B cell (primary cell): ENCODE results near the gene PADI4. TPM values are rescaled to one million over a fixed set of nuclear protein-coding genes. Genes with fewer than 3 reads are reported as not detected.
"Not testable (repeated sequence)": the region's sequence is repeated elsewhere in the genome, so short reads cannot be mapped to it uniquely, and the experiment has no call there.

Experiments
- ATAC-seq: fragments of 200-7000 bp; cut with Tn5 transposase; one replicate; pipeline ENCODE4 v1.10.0; 2021; ENCODE audit warnings: low read depth, mild to moderate bottlenecking, moderate number of reproducible peaks, moderate library complexity
- CTCF ChIA-PET: fragments of 350-600 bp; sonication (Branson Sonifier 250); formaldehyde crosslinking; loops from one replicate; lab custom pipeline; 2021; ENCODE audit warnings: antibody characterized with exemption, inconsistent platforms; lab: Charles Lee
- POLR2A ChIA-PET: fragments of 350-600 bp; sonication (Branson Sonifier 250); formaldehyde crosslinking; loops from one replicate; lab custom pipeline; 2021; ENCODE audit warnings: antibody characterized with exemption; lab: Charles Lee
- DNase-seq: peaks from one replicate; pipeline ENCODE4 v3.0.0; 2013
- H2AFZ ChIP-seq: 2 replicates; pipeline ENCODE4 v1.6.1; 2012; ENCODE audit warnings: mild to moderate bottlenecking, low read depth, low read length; ENCODE audit not compliant: insufficient read depth, poor library complexity, severe bottlenecking
- H3K27ac ChIP-seq, 2 donors: 1 replicate in 1 of 2; 2 replicates in 1 of 2; pipeline ENCODE4 v1.5.1; 2012 to 2013; ENCODE audit warnings: low read length in 2 of 2, mild to moderate bottlenecking in 2 of 2, moderate library complexity in 1 of 2
- H3K27me3 ChIP-seq, 4 experiments: fragments of 200-600 bp in 1 of 4; sonication (generic) in 1 of 4; replicated peaks in 1 of 4; 1 replicate in 2 of 4; 2 replicates in 2 of 4; pipeline versions ENCODE4 v1.6.1 to v1.7.0; 2013 to 2016; ENCODE audit warnings: low read length in 3 of 4, mild to moderate bottlenecking in 2 of 4, mixed read lengths in 1 of 4, moderate library complexity in 1 of 4; ENCODE audit not compliant: insufficient read depth in 4 of 4, control insufficient read depth in 3 of 4; ENCODE audit errors: control extremely low read depth in 1 of 4
- H3K36me3 ChIP-seq, 2 experiments: replicated peaks in 1 of 2; 1 replicate in 1 of 2; 2 replicates in 1 of 2; pipeline versions ENCODE4 v1.6.1 to v1.7.1; 2013; ENCODE audit warnings: low read length in 1 of 2; ENCODE audit not compliant: insufficient read depth in 2 of 2, control insufficient read depth in 1 of 2; ENCODE audit errors: control extremely low read depth in 1 of 2, extremely low read depth in 1 of 2
- H3K4me1 ChIP-seq, 2 donors: fragments of 200-600 bp in 1 of 2; sonication (generic) in 1 of 2; 1 replicate in 1 of 2; 2 replicates in 1 of 2; pipeline versions ENCODE4 v1.5.1 to v1.6.1; 2013 to 2017; ENCODE audit warnings: low read length in 2 of 2; ENCODE audit not compliant: control insufficient read depth in 2 of 2, insufficient read depth in 2 of 2
- H3K4me2 ChIP-seq: replicated peaks from 2 replicates; pipeline ENCODE3; 2012; ENCODE audit warnings: mild to moderate bottlenecking, low read depth, low read length; ENCODE audit not compliant: poor library complexity, severe bottlenecking
- H3K4me3 ChIP-seq, 5 experiments: fragments of 200-600 bp in 1 of 5; sonication (generic) in 1 of 5; 1 replicate in 3 of 5; 2 replicates in 2 of 5; pipeline versions ENCODE4 v1.5.1 to v1.7.0; 2011 to 2016; ENCODE audit warnings: low read length in 4 of 5, mild to moderate bottlenecking in 4 of 5, low read depth in 2 of 5, control low read depth in 1 of 5, moderate library complexity in 1 of 5; ENCODE audit not compliant: insufficient read depth in 1 of 5; ENCODE audit errors: control extremely low read depth in 1 of 5, extremely low read depth in 1 of 5
- H3K79me2 ChIP-seq: fragments of 200-600 bp; sonication (generic); one replicate; pipeline ENCODE4 v1.6.0; 2016; ENCODE audit warnings: low read length; ENCODE audit not compliant: control insufficient read depth, insufficient read depth
- H3K9ac ChIP-seq: fragments of 200-600 bp; sonication (generic); 2 replicates; pipeline ENCODE4 v1.6.1; 2017; ENCODE audit warnings: mild to moderate bottlenecking, low read length, moderate library complexity
- H3K9me3 ChIP-seq, 3 donors: one replicate each; pipeline versions ENCODE4 v1.6.1 to v1.7.1; 2013; ENCODE audit warnings: low read length in 2 of 3; ENCODE audit not compliant: control insufficient read depth in 2 of 3, insufficient read depth in 1 of 3; ENCODE audit errors: control extremely low read depth in 1 of 3
- H4K20me1 ChIP-seq: 2 replicates; pipeline ENCODE4 v1.6.0; 2012; ENCODE audit warnings: mild to moderate bottlenecking, low read length; ENCODE audit not compliant: insufficient read depth, control insufficient read depth, poor library complexity, severe bottlenecking
- H3K27ac Mint-ChIP-seq: one replicate; pipeline ENCODE4 v1.8.0; 2021; ENCODE audit warnings: mixed read lengths
- H3K27me3 Mint-ChIP-seq: one replicate; pipeline ENCODE4 v1.8.0; 2021; ENCODE audit warnings: mixed read lengths
- H3K4me1 Mint-ChIP-seq: one replicate; pipeline ENCODE4 v1.8.0; 2021; ENCODE audit warnings: mixed read lengths
- H3K4me3 Mint-ChIP-seq: one replicate; pipeline ENCODE4 v1.8.0; 2021; ENCODE audit warnings: mixed read lengths
- H3K9me3 Mint-ChIP-seq: one replicate; pipeline ENCODE4 v1.8.0; 2022; ENCODE audit warnings: mixed read lengths; ENCODE audit not compliant: insufficient read depth
- EZH2 ChIP-seq: IDR thresholded peaks from 2 replicates; pipeline ENCODE4 v1.6.1; 2012; ENCODE audit warnings: borderline replicate concordance, low read depth, mild to moderate bottlenecking, moderate library complexity, low read length; ENCODE audit not compliant: insufficient read depth, poor library complexity, severe bottlenecking
- WGBS: methylation state at CpG from one replicate; pipeline ENCODE4 v1.1.5; 2013; ENCODE audit warnings: missing lambda C conversion rate; ENCODE audit not compliant: insufficient coverage; 5-methylcytosine and 5-hydroxymethylcytosine counted together
- intact Hi-C: fragments of 100-400 bp; cut with micrococcal nuclease; formaldehyde crosslinking; loops from one replicate; pipeline ENCODE4 v1.10.0; 2022
- polyA plus RNA-seq: library from polyadenylated mRNA; depleted of rRNA; stranded (reverse); fragments of >200 nt; gene quantifications from 2 replicates; pipeline ENCODE4 v1.2.3, GENCODE V29; 2012
- total RNA-seq, 2 donors: library from RNA; stranded (reverse); fragments of 120-200 nt in 1 of 2; gene quantifications; 1 replicate in 1 of 2; 2 replicates in 1 of 2; pipeline versions ENCODE4 v1.2.3 to v1.2.4, GENCODE V29; 2013 to 2022
- TF ChIP-seq, protein P1 (sequence below): fragments of 200-600 bp; IDR thresholded peaks from one replicate; pipeline ENCODE4 v1.8.0; 2022; ENCODE audit warnings: antibody characterized with exemption, mild to moderate bottlenecking

Gene PADI4
- total and polyA plus RNA-seq, 2 donors (not counting 1 experiment from before 2014, with no cell fraction given): 0.44 to 0.85 TPM

- CTCF ChIA-PET: no interaction called here
- 100% methylated on average over 4 of the region's 6 CpGs for WGBS
Observed at GRCh38 chr1:17318262-17318661, 10.3 kb downstream of the PADI4 start.

GRCh38 chr1:17319561-17320350 is 11.8 kb downstream of the PADI4 start:
- Histone ChIP-seq H3K9ac (no peak overlapping the region), H3K36me3 (no peaks in the 10 kb centered on the region), H3K27me3 (no peaks in the 10 kb centered on the region), H3K4me1 (no peaks in the 10 kb centered on the region), H3K27ac (no peak overlapping the region), H3K79me2 (no peaks in the 10 kb centered on the region), H3K9me3 (peaks cover 0 to 1% (median 0%) of the 10 kb centered on the region in 3 donors), H4K20me1 (no peaks in the 10 kb centered on the region), H3K4me3 (no peak overlapping the region), H3K4me2 (no peak overlapping the region), H2AFZ (no peak overlapping the region)
- WGBS: 91% methylated on average over 10 of the region's 11 CpGs
- intact Hi-C loops: no loop called here
- TF ChIP-seq, protein P1, sequence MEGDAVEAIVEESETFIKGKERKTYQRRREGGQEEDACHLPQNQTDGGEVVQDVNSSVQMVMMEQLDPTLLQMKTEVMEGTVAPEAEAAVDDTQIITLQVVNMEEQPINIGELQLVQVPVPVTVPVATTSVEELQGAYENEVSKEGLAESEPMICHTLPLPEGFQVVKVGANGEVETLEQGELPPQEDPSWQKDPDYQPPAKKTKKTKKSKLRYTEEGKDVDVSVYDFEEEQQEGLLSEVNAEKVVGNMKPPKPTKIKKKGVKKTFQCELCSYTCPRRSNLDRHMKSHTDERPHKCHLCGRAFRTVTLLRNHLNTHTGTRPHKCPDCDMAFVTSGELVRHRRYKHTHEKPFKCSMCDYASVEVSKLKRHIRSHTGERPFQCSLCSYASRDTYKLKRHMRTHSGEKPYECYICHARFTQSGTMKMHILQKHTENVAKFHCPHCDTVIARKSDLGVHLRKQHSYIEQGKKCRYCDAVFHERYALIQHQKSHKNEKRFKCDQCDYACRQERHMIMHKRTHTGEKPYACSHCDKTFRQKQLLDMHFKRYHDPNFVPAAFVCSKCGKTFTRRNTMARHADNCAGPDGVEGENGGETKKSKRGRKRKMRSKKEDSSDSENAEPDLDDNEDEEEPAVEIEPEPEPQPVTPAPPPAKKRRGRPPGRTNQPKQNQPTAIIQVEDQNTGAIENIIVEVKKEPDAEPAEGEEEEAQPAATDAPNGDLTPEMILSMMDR: no peak
- Mint-ChIP-seq H3K4me3 (no peak overlapping the region), H3K27me3 (peaks cover 7% of the 10 kb centered on the region), H3K4me1 (no peaks in the 10 kb centered on the region), H3K9me3 (peaks cover 4% of the 10 kb centered on the region), H3K27ac (no peak overlapping the region)
- DNase-seq: no peak
- ChIA-PET POLR2A (no interaction called here), CTCF (no interaction called here)
- no peak for ATAC-seq

More at GRCh38 chr1:17318262-17318661, 10.3 kb downstream of the PADI4 start:
- Histone ChIP-seq H2AFZ (no peak overlapping the region), H3K36me3 (no peaks in the 10 kb centered on the region), H3K79me2 (no peaks in the 10 kb centered on the region), H3K9me3 (peaks cover 0 to under 1% (median 0%) of the 10 kb centered on the region in 3 donors), H3K4me3 (no peak overlapping the region), H3K27ac (no peak overlapping the region), H3K4me2 (no peak overlapping the region), H4K20me1 (no peaks in the 10 kb centered on the region), H3K9ac (no peak overlapping the region), H3K4me1 (no peaks in the 10 kb centered on the region), H3K27me3 (no peaks in the 10 kb centered on the region)
- H3K4me3 Mint-ChIP-seq: no peak overlapping the region
- H3K27me3 Mint-ChIP-seq: peaks cover 7% of the 10 kb centered on the region
- H3K9me3 Mint-ChIP-seq: peaks cover 4% of the 10 kb centered on the region
- H3K4me1 Mint-ChIP-seq: no peaks in the 10 kb centered on the region
- H3K27ac Mint-ChIP-seq: no peak overlapping the region
- intact Hi-C loops: no loop called here
- POLR2A ChIA-PET: no interaction called here
- no peak for TF ChIP-seq EZH2
- TF ChIP-seq, protein P1: no peak
- ATAC-seq (no peak), DNase-seq (no peak)

DNA sequence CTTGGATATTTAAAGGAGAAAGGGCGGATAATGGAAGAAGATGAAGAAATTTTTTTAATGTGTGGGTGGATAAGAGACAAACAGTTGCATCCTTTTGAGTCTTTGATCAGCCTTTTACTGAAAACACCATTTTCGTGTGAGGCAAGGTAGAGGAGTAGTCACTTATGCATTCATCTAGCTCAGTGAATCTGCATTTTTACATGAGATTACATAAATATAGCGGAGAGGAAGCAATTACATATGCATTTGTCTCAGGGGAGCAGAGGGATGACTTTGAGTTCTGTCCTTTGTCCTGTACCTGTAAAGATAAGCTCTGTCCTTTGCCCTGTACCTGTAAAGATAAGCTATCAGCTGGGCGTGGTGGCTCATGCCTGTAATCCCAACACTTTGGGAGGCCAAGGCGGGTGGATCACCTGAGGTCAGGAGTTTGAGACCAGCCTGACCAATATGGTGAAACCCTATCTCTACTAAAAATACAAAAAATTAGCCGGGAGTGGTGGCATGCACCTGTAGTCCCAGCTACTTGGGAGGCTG is 13.9 kb downstream of the PADI4 start:
- H3K9ac ChIP-seq, H3K4me1 Mint-ChIP-seq, H3K9me3 ChIP-seq, H3K27ac Mint-ChIP-seq, H3K4me2 ChIP-seq, POLR2A ChIA-PET, H3K4me3 Mint-ChIP-seq, intact Hi-C loops, H3K27ac ChIP-seq, DNase-seq, H3K27me3 Mint-ChIP-seq, H3K79me2 ChIP-seq, CTCF ChIA-PET, H3K36me3 ChIP-seq, H3K27me3 ChIP-seq, H3K4me3 ChIP-seq, H3K9me3 Mint-ChIP-seq, H3K4me1 ChIP-seq, H2AFZ ChIP-seq, ATAC-seq, H4K20me1 ChIP-seq: not testable (repeated sequence)
- 90% methylated on average over 1 of the region's 6 CpGs for WGBS
